IMR-90 (cell line): ENCODE measurements around the gene CATSPERZ.

Experiments used
- CTCF ChIP-seq: conservative IDR thresholded peaks from 2 replicates; pipeline ENCODE4 v1.5.1; 2012; ENCODE audit warnings: mild to moderate bottlenecking, low read depth, low read length, improper control_type of control experiment
- MAFK ChIP-seq: IDR thresholded peaks from 2 replicates; pipeline ENCODE4 v1.6.1; 2012; ENCODE audit warnings: low read depth, low read length, improper control_type of control experiment
- NFE2L2 ChIP-seq: fragments of 150-350 bp; IDR thresholded peaks from 2 replicates; pipeline ENCODE4 v1.6.1; 2016; ENCODE audit warnings: low read depth, mild to moderate bottlenecking, low read length
- POLR2A ChIP-seq: IDR thresholded peaks from 2 replicates; pipeline ENCODE4 v1.6.1; 2012; ENCODE audit warnings: mild to moderate bottlenecking, low read depth, low read length
- RAD21 ChIP-seq: IDR thresholded peaks from 2 replicates; pipeline ENCODE4 v1.6.1; 2012; ENCODE audit warnings: low read length, improper control_type of control experiment
- RCOR1 ChIP-seq: IDR thresholded peaks from 2 replicates; pipeline ENCODE4 v1.6.1; 2012; ENCODE audit warnings: mild to moderate bottlenecking, low read length, improper control_type of control experiment; ENCODE audit not compliant: insufficient replicate concordance
- RFX5 ChIP-seq: IDR thresholded peaks from 2 replicates; pipeline ENCODE4 v1.8.0; 2012; ENCODE audit warnings: low read depth, mild to moderate bottlenecking, low read length, moderate library complexity
- USF2 ChIP-seq: fragments of 150-350 bp; IDR thresholded peaks from 2 replicates; pipeline ENCODE4 v1.6.1; 2017; ENCODE audit warnings: mild to moderate bottlenecking, antibody characterized with exemption, low read length, low read depth

- TF ChIP-seq CTCF (no peak), RFX5 (no peak), MAFK (no peak), POLR2A (no peak), RAD21 (no peak), RCOR1 (no peak), USF2 (no peak), NFE2L2 (no peak)
These were observed 8.3 kb upstream of the CATSPERZ start for GRCh38 chr11:64291752-64292459.
